HG02970 (cell line): ENCODE measurements around the gene SUPT7L.
A peak's percentile ranks its signal among the peaks of the same experiment; 100 is the strongest.
"Not testable (repeated sequence)": the region's sequence is repeated elsewhere in the genome, so short reads cannot be mapped to it uniquely, and the experiment has no call there.

Experiments
- ATAC-seq: cut with Tn5 transposase; IDR thresholded peaks from one replicate; pipeline ENCODE4 v1.9.1; 2021; ENCODE audit warnings: mild to moderate bottlenecking, moderate library complexity, moderate number of reproducible peaks; ENCODE audit not compliant: unreplicated experiment, low FRiP score

SUPT7L gene

GRCh38 chr2:27640722-27641245 lies 22.6 kb downstream of the SUPT7L start:
- no peak for ATAC-seq

GRCh38 chr2:27638709-27639108 lies 24.7 kb downstream of the SUPT7L start:
- ATAC-seq = no peak

- ATAC-seq = no peak
These were observed 25.3 kb downstream of the SUPT7L start for GRCh38 chr2:27638037-27638637.

- no peak for ATAC-seq
These were observed 26.6 kb downstream of the SUPT7L start for GRCh38 chr2:27636766-27637165.

- ATAC-seq = no peak
These were observed 29.1 kb downstream of the SUPT7L start for GRCh38 chr2:27634291-27634690.

- not testable (repeated sequence) for ATAC-seq
These were observed 33.2 kb downstream of the SUPT7L start for GRCh38 chr2:27630257-27630656.

GRCh38 chr2:27628767-27629709 lies 34.4 kb downstream of the SUPT7L start, which contains the start of the genes CCDC121 and GPN1:
TSS of gene CCDC121 (minus strand) at chr2:27629012. CDS start at chr2:27627799, 1,213 bp downstream.
TSS of gene GPN1 (plus strand) at chr2:27629050. CDS start at chr2:27629059, 9 bp downstream.
- ATAC-seq = peak; percentile 94

- ATAC-seq = peak; percentile 12
These were observed 35.2 kb downstream of the SUPT7L start for GRCh38 chr2:27627963-27628766.

- not testable (repeated sequence) for ATAC-seq
These were observed 36.5 kb downstream of the SUPT7L start for GRCh38 chr2:27626921-27627320.

GRCh38 chr2:27626323-27626722 lies 37.1 kb downstream of the SUPT7L start:
- not testable (repeated sequence) for ATAC-seq

- no peak for ATAC-seq
These were observed 38.5 kb downstream of the SUPT7L start for GRCh38 chr2:27624943-27625342.

GRCh38 chr2:27622921-27623384 lies 40.5 kb downstream of the SUPT7L start:
- no peak for ATAC-seq

GRCh38 chr2:27621524-27621923 lies 41.9 kb downstream of the SUPT7L start:
- no peak for ATAC-seq

- no peak for ATAC-seq
These were observed 48.1 kb downstream of the SUPT7L start for GRCh38 chr2:27615316-27615715.

- no peak for ATAC-seq
These were observed 49.4 kb downstream of the SUPT7L start for GRCh38 chr2:27613985-27614384.

GRCh38 chr2:27606611-27607010 lies 56.8 kb downstream of the SUPT7L start:
- ATAC-seq = no peak
